ENCODE results near the gene TAB2.

DNA sequence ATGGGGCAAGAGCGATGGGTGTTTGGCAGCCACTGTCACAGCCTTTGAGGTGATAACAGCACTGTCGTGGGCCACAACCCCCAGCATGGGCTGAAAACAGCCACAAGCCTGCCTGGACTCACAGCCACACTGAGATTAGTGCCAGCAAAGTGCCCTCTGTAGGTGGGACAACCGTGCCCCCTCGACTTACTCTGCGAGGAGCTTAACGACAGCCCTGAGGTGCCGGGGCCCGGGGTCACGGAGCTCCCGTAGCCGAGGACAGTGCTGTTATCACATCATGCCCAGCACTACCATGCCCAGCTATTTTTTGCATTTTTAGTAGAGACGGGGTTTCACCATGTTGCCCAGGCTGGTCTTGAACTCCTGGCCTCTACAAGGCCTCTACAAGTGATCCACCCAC is 119.1 kb downstream of the TAB2 start:
- TF ChIP-seq SP1 (IDR thresholded peaks at IDR 0.05) = no peak
- no peak for TF ChIP-seq BHLHE40 (IDR thresholded peaks at IDR 0.05; ENCODE audit: borderline replicate concordance)
- no peak for TF ChIP-seq FOXA1 (IDR thresholded peaks at IDR 0.05)
- no peak for TF ChIP-seq ELF4 (IDR thresholded peaks at IDR 0.05)
- TF ChIP-seq PKNOX1 (IDR thresholded peaks at IDR 0.05) = no peak
- TF ChIP-seq FOXM1 (IDR thresholded peaks at IDR 0.05; ENCODE audit: borderline replicate concordance) = no peak
- no peak for TF ChIP-seq FOXK2 (IDR thresholded peaks at IDR 0.05)
- no peak for TF ChIP-seq SUZ12 (IDR thresholded peaks at IDR 0.05)
- no peak for TF ChIP-seq ZNF384 (IDR thresholded peaks at IDR 0.05)
- no peak for TF ChIP-seq CTBP1 (IDR thresholded peaks at IDR 0.05; ENCODE audit: borderline replicate concordance)
- no peak for TF ChIP-seq ARNT (IDR thresholded peaks at IDR 0.05)
- TF ChIP-seq NFRKB (IDR thresholded peaks at IDR 0.05) = no peak
